ENCODE measurements around the gene BMP7. TPM values are rescaled to one million over a fixed set of nuclear protein-coding genes. Genes with fewer than 3 reads are reported as not detected.

The BMP7 gene
- total RNA-seq, 2 experiments from 2014 or later, result not detected

- no peak for DNase-seq
- Mint-ChIP-seq H3K27ac (no peak overlapping the region), H3K4me3 (no peak overlapping the region), H3K4me1 (ENCODE audit: low read depth) (no peaks in the 10 kb centered on the region), H3K9me3 (no peaks in the 10 kb centered on the region), H3K27me3 (peaks cover 46% of the 10 kb centered on the region), H3K36me3 (ENCODE audit: low read depth) (no peaks in the 10 kb centered on the region)
- ATAC-seq (ENCODE audit: poor library complexity), result no peak
- CTCF ChIA-PET, result no interaction called here
- no peaks in the 10 kb centered on the region for H3K4me1 ChIP-seq (ENCODE audit: insufficient read depth, low read length)
- H3K27ac ChIP-seq (ENCODE audit: low read depth in 1 of 2, low read length in 2 of 2), result no peak overlapping the region
- H3K9me3 ChIP-seq (ENCODE audit: control insufficient read depth in 1 of 2, insufficient read depth in 1 of 2, low read length in 2 of 2), result no peaks in the 10 kb centered on the region
- POLR2A ChIA-PET, result no interaction called here
- H3K36me3 ChIP-seq (ENCODE audit: insufficient read depth, low read length), result no peaks in the 10 kb centered on the region
- H3K27me3 ChIP-seq (ENCODE audit: control insufficient read depth in 1 of 2, insufficient read depth in 2 of 2, low read length in 2 of 2), result peaks cover 0 to 5% of the 10 kb centered on the region in 2 experiments
- intact Hi-C loops (cut with DNase I, micrococcal nuclease), result no loop called here
- no peak for TF ChIP-seq CTCF (IDR thresholded peaks at IDR 0.05)
- no peak overlapping the region for H3K4me3 ChIP-seq (ENCODE audit: low read length)
Observed at GRCh38 chr20:57129303-57129702, 137.1 kb downstream of the BMP7 start.

DNA sequence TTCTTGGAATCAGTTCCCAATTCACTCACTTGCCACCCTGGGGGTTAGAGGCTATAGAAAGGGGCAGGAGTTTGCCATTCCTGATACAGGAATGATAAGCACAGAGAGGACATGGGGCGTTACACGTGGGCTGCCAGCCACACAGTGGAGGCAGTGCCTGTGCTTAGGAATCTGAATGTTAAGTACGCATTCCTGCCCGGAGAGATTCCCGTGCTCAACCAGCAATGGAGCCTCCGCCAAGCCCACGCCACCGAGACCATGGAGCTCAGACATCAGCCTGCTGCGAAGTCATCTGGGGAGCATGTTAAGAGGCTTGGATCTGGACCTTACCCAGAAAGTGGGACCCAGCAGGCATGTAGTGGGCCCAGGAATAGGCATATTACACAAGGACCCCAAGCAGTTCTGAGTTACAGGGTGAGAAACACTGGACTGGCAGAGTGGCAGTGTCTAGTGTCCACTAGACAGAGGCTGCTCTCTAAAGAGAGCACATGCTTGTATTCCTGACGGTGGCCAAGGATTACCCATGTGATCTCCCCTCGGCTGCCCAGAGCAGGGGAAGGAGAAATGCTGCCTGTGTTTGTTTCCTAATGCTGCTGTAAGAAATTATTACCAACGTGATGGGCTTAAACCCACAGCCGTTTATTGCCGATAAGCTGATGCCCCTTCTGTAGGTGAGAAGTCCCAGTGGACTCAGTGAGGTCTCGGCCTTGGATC, 138.2 kb downstream of the BMP7 start:
- ChIA-PET CTCF (no interaction called here), POLR2A (no interaction called here)
- ATAC-seq (ENCODE audit: poor library complexity) (no peak), DNase-seq (no peak)
- Histone ChIP-seq H3K27ac (ENCODE audit: low read depth in 1 of 2, low read length in 2 of 2) (no peak overlapping the region), H3K27me3 (ENCODE audit: control insufficient read depth in 1 of 2, insufficient read depth in 2 of 2, low read length in 2 of 2) (peaks cover 0 to 5% of the 10 kb centered on the region in 2 experiments), H3K9me3 (ENCODE audit: control insufficient read depth in 1 of 2, insufficient read depth in 1 of 2, low read length in 2 of 2) (no peaks in the 10 kb centered on the region), H3K36me3 (ENCODE audit: insufficient read depth, low read length) (no peaks in the 10 kb centered on the region), H3K4me1 (ENCODE audit: insufficient read depth, low read length) (no peaks in the 10 kb centered on the region), H3K4me3 (ENCODE audit: low read length) (no peak overlapping the region)
- no peak for TF ChIP-seq CTCF (IDR thresholded peaks at IDR 0.05)
- intact Hi-C loops (cut with DNase I, micrococcal nuclease), result no loop called here
- Mint-ChIP-seq H3K4me3 (no peak overlapping the region), H3K27ac (no peak overlapping the region), H3K36me3 (ENCODE audit: low read depth) (no peaks in the 10 kb centered on the region), H3K27me3 (peaks cover 49% of the 10 kb centered on the region), H3K9me3 (no peaks in the 10 kb centered on the region), H3K4me1 (ENCODE audit: low read depth) (no peaks in the 10 kb centered on the region)

DNA sequence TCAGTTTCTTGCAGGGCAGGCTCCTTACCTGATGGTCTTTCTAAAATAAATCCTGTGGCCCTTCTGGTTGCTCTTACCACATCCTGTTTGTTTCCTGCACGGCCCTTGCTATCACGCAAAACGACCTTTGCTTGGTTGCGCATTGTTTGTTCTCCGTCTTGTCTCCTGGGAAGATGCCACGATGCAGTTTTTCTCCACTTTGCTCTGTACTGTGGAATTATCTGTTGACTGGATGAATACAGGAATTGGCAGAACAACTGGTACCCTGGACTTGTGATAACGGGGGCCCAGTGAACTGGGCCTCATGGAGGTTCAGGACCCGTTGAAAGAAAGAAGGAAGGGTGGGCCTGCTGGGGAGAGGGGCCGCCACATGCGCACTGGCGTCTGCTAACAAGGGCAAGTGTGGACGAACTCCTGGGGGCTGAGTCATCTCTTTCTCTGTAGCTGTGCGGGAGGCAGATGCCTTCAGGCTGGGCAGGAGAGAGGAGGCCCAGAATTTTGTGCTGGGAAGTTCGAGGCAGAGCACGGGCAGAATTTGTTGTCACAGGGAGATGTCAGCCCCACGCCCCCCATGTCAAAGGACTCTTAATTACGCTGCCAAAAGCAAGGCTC, 139.9 kb downstream of the BMP7 start:
- Histone ChIP-seq H3K27me3 (ENCODE audit: control insufficient read depth in 1 of 2, insufficient read depth in 2 of 2, low read length in 2 of 2) (peaks cover 0 to 5% of the 10 kb centered on the region in 2 experiments), H3K4me3 (ENCODE audit: low read length) (no peak overlapping the region), H3K27ac (ENCODE audit: low read depth in 1 of 2, low read length in 2 of 2) (no peak overlapping the region), H3K4me1 (ENCODE audit: insufficient read depth, low read length) (no peaks in the 10 kb centered on the region), H3K9me3 (ENCODE audit: control insufficient read depth in 1 of 2, insufficient read depth in 1 of 2, low read length in 2 of 2) (no peaks in the 10 kb centered on the region), H3K36me3 (ENCODE audit: insufficient read depth, low read length) (no peaks in the 10 kb centered on the region)
- no peak overlapping the region for H3K4me3 Mint-ChIP-seq
- DNase-seq, result no peak
- H3K36me3 Mint-ChIP-seq (ENCODE audit: low read depth), result no peaks in the 10 kb centered on the region
- TF ChIP-seq CTCF (IDR thresholded peaks at IDR 0.05), result no peak
- ATAC-seq (ENCODE audit: poor library complexity), result no peak
- H3K9me3 Mint-ChIP-seq, result no peaks in the 10 kb centered on the region
- intact Hi-C loops (cut with DNase I, micrococcal nuclease), result no loop called here
- H3K27ac Mint-ChIP-seq, result no peak overlapping the region
- CTCF ChIA-PET, result no interaction called here
- H3K4me1 Mint-ChIP-seq (ENCODE audit: low read depth), result no peaks in the 10 kb centered on the region
- POLR2A ChIA-PET, result no interaction called here
- H3K27me3 Mint-ChIP-seq, result peaks cover 36% of the 10 kb centered on the region

All from CD4-positive, alpha-beta T cell (primary cell).